Uterus (tissue), 2 donors: ENCODE measurements around the gene ESPN.

Experiments
- POLR2A ChIP-seq, 2 donors: fragments of 450-650 bp; IDR thresholded peaks; one replicate each; pipeline ENCODE4 v1.6.1; 2016; ENCODE audit warnings: antibody characterized with exemption in 2 of 2, mild to moderate bottlenecking in 1 of 2, moderate library complexity in 1 of 2
- TF ChIP-seq, protein P1 (sequence below), 4 experiments: fragments of 200-600 bp in 2 of 4; fragments of 450-650 bp in 2 of 4; sonication (generic) in 2 of 4; IDR thresholded peaks; one replicate each; pipeline ENCODE4 v1.5.1; 2016 to 2019; ENCODE audit warnings: antibody characterized with exemption in 4 of 4, mild to moderate bottlenecking in 2 of 4, moderate library complexity in 1 of 4

DNA sequence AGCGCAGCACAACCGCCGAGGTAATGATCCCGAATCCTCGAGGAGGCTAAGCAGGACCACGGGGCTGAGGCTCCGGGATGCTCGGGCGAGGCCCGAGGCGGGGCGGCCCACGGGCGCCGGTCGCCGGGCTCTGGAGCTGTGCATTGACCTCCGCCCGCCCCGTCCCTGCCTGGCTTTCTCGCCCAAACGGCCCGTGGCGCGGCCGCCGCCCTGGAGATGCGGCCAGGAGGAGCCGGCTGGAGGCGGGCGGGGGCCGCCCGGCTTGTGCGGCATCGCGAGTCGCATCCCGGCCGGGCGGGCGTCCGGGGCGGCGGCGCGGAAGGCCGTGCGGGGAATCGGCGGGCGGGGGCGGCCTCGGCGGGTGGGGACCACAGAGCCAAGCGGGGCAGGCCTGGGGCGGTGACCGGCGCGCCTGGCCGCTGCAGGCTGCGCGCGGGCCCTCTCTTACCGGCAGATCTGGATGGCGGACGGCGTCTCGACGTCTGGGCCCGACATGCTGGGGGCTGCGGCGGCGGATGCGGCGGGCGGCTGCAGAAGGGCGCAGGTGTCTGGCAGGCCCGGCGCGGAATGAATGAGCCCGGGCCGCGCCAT is 31.7 kb upstream of the ESPN start:
- TF ChIP-seq, protein P1, sequence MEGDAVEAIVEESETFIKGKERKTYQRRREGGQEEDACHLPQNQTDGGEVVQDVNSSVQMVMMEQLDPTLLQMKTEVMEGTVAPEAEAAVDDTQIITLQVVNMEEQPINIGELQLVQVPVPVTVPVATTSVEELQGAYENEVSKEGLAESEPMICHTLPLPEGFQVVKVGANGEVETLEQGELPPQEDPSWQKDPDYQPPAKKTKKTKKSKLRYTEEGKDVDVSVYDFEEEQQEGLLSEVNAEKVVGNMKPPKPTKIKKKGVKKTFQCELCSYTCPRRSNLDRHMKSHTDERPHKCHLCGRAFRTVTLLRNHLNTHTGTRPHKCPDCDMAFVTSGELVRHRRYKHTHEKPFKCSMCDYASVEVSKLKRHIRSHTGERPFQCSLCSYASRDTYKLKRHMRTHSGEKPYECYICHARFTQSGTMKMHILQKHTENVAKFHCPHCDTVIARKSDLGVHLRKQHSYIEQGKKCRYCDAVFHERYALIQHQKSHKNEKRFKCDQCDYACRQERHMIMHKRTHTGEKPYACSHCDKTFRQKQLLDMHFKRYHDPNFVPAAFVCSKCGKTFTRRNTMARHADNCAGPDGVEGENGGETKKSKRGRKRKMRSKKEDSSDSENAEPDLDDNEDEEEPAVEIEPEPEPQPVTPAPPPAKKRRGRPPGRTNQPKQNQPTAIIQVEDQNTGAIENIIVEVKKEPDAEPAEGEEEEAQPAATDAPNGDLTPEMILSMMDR (IDR thresholded peaks at IDR 0.05), result no peak
- TF ChIP-seq POLR2A (IDR thresholded peaks at IDR 0.05), result no peak
